ENCODE data around the gene SCPEP1.
A peak's percentile ranks its signal among the peaks of the same experiment; 100 is the strongest.
"Not testable (repeated sequence)": the region's sequence is repeated elsewhere in the genome, so short reads cannot be mapped to it uniquely, and the experiment has no call there.

SCPEP1 gene

GRCh38 chr17:56965241-56965640 lies 12.7 kb upstream of the SCPEP1 start:
- not testable (repeated sequence) for DNase-seq (ENCODE audit: low spot score)

- DNase-seq (ENCODE audit: low spot score): not testable (repeated sequence)
These were observed 12.2 kb upstream of the SCPEP1 start for GRCh38 chr17:56965681-56966080.

- no peak for DNase-seq (ENCODE audit: low spot score)
These were observed 11.6 kb upstream of the SCPEP1 start for GRCh38 chr17:56966338-56966737.

- no peak for DNase-seq (ENCODE audit: low spot score)
These were observed 7.0 kb upstream of the SCPEP1 start for GRCh38 chr17:56970974-56971373.

- no peak for DNase-seq (ENCODE audit: low spot score)
These were observed 5.7 kb upstream of the SCPEP1 start for GRCh38 chr17:56972111-56972730.

GRCh38 chr17:56973520-56973919 lies 4.4 kb upstream of the SCPEP1 start:
- DNase-seq (ENCODE audit: low spot score): no peak

- DNase-seq (ENCODE audit: low spot score): no peak
These were observed 3.9 kb upstream of the SCPEP1 start for GRCh38 chr17:56974055-56974454.

GRCh38 chr17:56975656-56976055 lies 2.3 kb upstream of the SCPEP1 start:
- no peak for DNase-seq (ENCODE audit: low spot score)

GRCh38 chr17:56976941-56977608 lies 856 bp upstream of the SCPEP1 start:
- no peak for DNase-seq (ENCODE audit: low spot score)

GRCh38 chr17:56978441-56979090 lies 635 bp downstream of the SCPEP1 start:
- peak; percentile 82 for DNase-seq (ENCODE audit: low spot score)

- DNase-seq (ENCODE audit: low spot score): no peak
These were observed 1.2 kb downstream of the SCPEP1 start for GRCh38 chr17:56979091-56979480.

- DNase-seq (ENCODE audit: low spot score): not testable (repeated sequence)
These were observed 2.6 kb downstream of the SCPEP1 start for GRCh38 chr17:56980526-56980925.

- peak; percentile 62 for DNase-seq (ENCODE audit: low spot score)
These were observed 4.4 kb downstream of the SCPEP1 start for GRCh38 chr17:56982312-56982711.

GRCh38 chr17:56983366-56983765 lies 5.4 kb downstream of the SCPEP1 start:
- DNase-seq (ENCODE audit: low spot score): no peak

GRCh38 chr17:56985371-56986162 lies 7.6 kb downstream of the SCPEP1 start:
- DNase-seq (ENCODE audit: low spot score): no peak

GRCh38 chr17:56987283-56987834 lies 9.4 kb downstream of the SCPEP1 start:
- DNase-seq (ENCODE audit: low spot score): no peak

GRCh38 chr17:56988901-56989572 lies 11.1 kb downstream of the SCPEP1 start:
- no peak for DNase-seq (ENCODE audit: low spot score)

GRCh38 chr17:56992364-56992763 lies 14.4 kb downstream of the SCPEP1 start:
- no peak for DNase-seq (ENCODE audit: low spot score)

GRCh38 chr17:56994009-56994792 lies 16.3 kb downstream of the SCPEP1 start:
- no peak for DNase-seq (ENCODE audit: low spot score)

GRCh38 chr17:56995766-56996165 lies 17.8 kb downstream of the SCPEP1 start:
- no peak for DNase-seq (ENCODE audit: low spot score)

GRCh38 chr17:56997313-56997712 lies 19.4 kb downstream of the SCPEP1 start:
- DNase-seq (ENCODE audit: low spot score): no peak
